Motor neuron (in vitro differentiated cells): ENCODE results near the gene CHAMP1. TPM values are rescaled to one million over a fixed set of nuclear protein-coding genes. Genes with fewer than 3 reads are reported as not detected.
"Not testable (repeated sequence)": the region's sequence is repeated elsewhere in the genome, so short reads cannot be mapped to it uniquely, and the experiment has no call there.

ENCODE experiments used
- ATAC-seq, 8 experiments: fragments of 200-7000 bp; cut with Tn5 transposase; replicated peaks in 6 of 8; 2 replicates each; pipeline ENCODE4 v1.8.0; 2021; ENCODE audit warnings: mild to moderate bottlenecking in 8 of 8, moderate library complexity in 8 of 8
- H3K27ac ChIP-seq, 2 donors: fragments of 250-450 bp; sonication (Bioruptor Pico); 2 replicates each; pipeline ENCODE4 v1.9.0; 2021; ENCODE audit warnings: antibody characterized with exemption in 2 of 2, mild to moderate bottlenecking in 2 of 2, moderate library complexity in 1 of 2
- H3K4me1 ChIP-seq, 2 donors: fragments of 250-450 bp; sonication (Bioruptor Pico); replicated peaks in 1 of 2; 2 replicates each; pipeline ENCODE4 v1.6.1; 2021; ENCODE audit warnings: antibody characterized with exemption in 2 of 2, mild to moderate bottlenecking in 2 of 2, moderate library complexity in 1 of 2
- H3K4me3 ChIP-seq, 5 donors: fragments of 250-450 bp; sonication (Bioruptor Pico); 2 replicates each; pipeline ENCODE4 v1.9.0; 2021; ENCODE audit warnings: antibody characterized with exemption in 5 of 5, mild to moderate bottlenecking in 5 of 5, moderate library complexity in 4 of 5
- WGBS, 10 experiments: fragments of 450-650 bp; shearing (Covaris generic); methylation state at CpG; one replicate each; pipeline ENCODE4 v1.0.0; 2022; 5-methylcytosine and 5-hydroxymethylcytosine counted together
- in situ Hi-C, 9 experiments: fragments of 400-800 bp; cut with MboI; loops; one replicate each; pipeline ENCODE4 v1.15.0; 2021; ENCODE audit warnings: low sequenced_read_pairs in 9 of 9, low pct_unique_long_range_greater_than_20kb in 2 of 9; ENCODE audit not compliant: unreplicated experiment in 9 of 9
- total RNA-seq, 8 experiments: library from RNA; unstranded; fragments of 300-600 nt; gene quantifications; 2 replicates each; pipeline versions ENCODE4 v1.2.3 to v1.2.4, GENCODE V29; 2022

CHAMP1 gene
- total RNA-seq, 8 experiments from 2014 or later, result 6.3 to 39.2 (median 11.6) TPM

DNA sequence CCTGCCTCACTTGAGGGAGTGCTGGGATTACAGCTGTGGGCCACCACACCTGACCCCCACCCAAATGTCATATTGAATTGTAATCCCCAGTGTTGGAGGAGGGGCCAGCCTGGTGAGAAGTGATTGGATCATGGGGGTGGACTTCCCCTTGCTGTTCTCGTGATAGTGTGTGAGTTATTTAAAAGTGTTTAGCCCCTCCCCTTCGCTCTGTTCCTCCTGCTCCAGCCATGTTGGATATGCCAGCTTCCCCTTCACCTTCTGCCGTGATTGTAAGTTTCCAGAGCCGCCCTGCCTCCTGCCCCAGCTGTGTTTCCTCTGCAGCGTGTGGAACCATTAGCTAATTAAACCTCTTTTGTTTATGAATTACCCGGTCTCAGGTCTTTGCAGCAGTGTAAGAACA, 13.7 kb downstream of the CHAMP1 start:
- no peak for ATAC-seq

DNA sequence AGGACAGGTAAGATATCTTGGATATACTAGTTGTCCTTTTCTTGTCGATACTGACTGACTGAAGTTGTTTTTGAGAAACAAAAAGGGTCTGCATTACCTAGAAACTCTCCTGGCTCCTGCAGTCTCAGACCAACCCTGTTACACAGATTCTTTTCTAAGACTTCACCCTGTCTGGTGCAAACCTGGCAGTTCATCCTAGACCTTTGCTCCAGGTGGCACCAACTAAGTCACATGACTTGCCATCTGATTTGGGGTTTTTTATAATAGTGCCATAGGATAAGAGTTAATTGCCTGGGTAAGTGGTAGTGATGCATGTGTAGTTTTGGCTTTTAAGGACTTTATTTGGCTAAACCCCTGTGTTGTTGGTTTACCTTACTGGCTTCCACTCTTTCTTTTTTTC, 14.3 kb downstream of the CHAMP1 start:
- in situ Hi-C loops, result no loop called here
- Histone ChIP-seq H3K27ac (no peak overlapping the region), H3K4me3 (no peak overlapping the region), H3K4me1 (peaks cover 0 to 3% of the 10 kb centered on the region in 2 donors)
- 60 to 100% methylated on average over 1 of the region's 1 CpG; no CpG with 5 or more reads in 8 of the 10 experiments for WGBS, 10 experiments
- ATAC-seq, result no peak

More for the DNA sequence above, 13.7 kb downstream of the CHAMP1 start:
- 60 to 87% (median 74%) methylated on average over 2 to 6 of the region's 6 CpGs; no CpG with 5 or more reads in 4 of the 10 experiments for WGBS, 10 experiments
- in situ Hi-C loops, result no loop called here
- Histone ChIP-seq H3K4me3 (no peak overlapping the region), H3K4me1 (peaks cover 0 to 3% of the 10 kb centered on the region in 2 donors), H3K27ac (no peak overlapping the region)

DNA sequence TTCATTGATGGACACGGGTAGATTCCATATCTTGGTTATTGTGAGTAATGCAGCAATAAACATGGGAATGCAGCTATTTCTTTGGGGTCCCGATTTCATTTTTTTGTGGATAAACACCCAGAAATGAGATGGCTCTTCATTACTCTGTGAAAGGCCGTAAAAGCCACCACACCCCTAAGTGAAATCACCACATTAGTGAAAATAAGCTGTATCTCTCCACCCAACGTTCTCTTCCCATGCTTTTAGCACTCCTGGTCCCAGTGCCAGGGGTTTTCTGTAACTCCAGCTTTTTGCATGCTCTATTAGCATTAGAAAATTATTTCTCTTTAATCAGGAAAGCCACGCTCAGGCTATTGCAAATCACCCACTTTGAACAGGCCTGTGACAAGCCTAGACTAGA, 15.8 kb downstream of the CHAMP1 start:
- ATAC-seq, result peak in 2 of 8 experiments; percentile 49 to 92
- no peak overlapping the region for H3K4me3 ChIP-seq
- no peak overlapping the region for H3K27ac ChIP-seq
- in situ Hi-C loops, result no loop called here
- H3K4me1 ChIP-seq, result peaks cover 0 to 3% of the 10 kb centered on the region in 2 donors
- 38 to 100% (median 82%) methylated on average over 1 to 5 of the region's 5 CpGs; no CpG with 5 or more reads in 1 of the 10 experiments for WGBS, 10 experiments

DNA sequence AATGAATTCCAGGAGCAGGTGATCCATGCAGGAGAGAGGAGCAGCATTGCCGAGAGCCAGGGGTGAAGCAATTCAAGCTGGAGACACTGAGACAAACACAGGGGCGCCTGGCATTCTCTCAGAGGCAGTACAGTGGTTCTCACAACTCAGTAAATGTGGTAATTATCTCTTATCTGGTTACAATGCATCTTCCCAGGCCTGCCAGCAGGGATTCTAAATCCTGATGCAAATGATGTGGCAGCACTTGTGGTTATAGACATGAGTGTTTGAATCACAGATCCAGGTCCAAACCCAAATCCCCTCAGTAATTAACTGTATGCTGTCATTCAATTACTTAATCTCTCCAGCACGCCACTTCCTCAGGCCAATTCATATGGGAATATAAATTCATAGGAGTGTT, 19.6 kb downstream of the CHAMP1 start:
- H3K27ac ChIP-seq, H3K4me1 ChIP-seq, in situ Hi-C loops, H3K4me3 ChIP-seq, ATAC-seq: not testable (repeated sequence)
- 50 to 100% (median 90%) methylated on average over 1 to 2 of the region's 3 CpGs for WGBS, 10 experiments

DNA sequence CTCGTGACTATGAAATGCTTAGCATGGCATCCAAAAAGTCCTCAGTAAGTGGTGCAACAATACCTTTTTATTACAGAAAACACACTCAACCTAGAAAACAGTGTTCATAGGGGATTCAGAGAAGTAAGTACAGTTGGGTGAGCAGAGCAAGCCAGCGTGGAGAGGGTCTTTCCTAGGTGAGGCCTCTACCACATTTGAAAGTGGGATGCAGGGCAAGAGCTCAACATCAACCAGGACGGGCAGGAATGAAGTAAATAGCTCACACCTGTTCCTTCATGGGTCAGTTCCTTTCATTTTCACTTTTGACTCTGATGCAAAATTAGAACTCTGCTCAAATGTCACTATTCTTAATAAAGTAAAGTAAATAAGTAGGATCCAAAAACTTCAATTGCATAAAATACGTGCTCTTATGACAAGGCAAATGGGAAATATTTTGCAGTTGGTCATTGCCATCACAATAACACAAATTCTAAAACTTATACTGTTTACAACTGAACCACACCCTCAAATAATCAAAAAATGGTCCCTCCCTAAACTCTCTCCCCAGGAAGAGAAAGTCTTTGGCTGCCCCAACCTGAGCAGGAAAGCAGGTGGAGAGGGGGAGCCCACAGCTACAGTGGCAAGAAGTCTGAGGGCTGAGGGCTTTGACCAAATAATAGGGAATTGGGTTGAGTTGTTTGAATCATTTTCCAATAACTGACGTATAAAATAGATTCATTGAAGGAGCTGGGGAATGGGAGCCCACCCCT, 20.2 kb downstream of the CHAMP1 start:
- WGBS, 10 experiments, result 30 to 86% (median 66%) methylated on average over 2 to 4 of the region's 5 CpGs; no CpG with 5 or more reads in 1 of the 10 experiments

DNA sequence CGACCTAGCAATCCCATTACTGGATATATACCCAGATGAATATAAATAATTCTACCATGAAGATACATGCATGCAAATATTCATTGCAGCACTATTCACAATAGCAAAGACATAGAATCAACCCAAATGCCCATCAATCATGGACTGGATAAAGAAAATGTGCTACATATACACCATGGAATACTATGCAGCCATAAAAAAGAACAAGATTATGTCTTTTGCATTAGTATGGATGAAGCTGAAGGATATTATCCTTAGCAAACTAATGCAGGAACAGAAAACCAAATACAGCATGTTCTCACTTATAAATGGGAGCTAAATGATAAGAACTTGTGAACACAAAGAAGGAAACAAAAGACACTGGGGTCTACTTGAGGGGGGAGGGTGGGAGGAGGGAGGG, 22.2 kb downstream of the CHAMP1 start:
- H3K4me1 ChIP-seq, ATAC-seq, H3K27ac ChIP-seq, H3K4me3 ChIP-seq, in situ Hi-C loops: not testable (repeated sequence)
- 38 to 100% (median 82%) methylated on average over 1 of the region's 1 CpG; no CpG with 5 or more reads in 2 of the 10 experiments for WGBS, 10 experiments

More for the DNA sequence above, 20.2 kb downstream of the CHAMP1 start:
- no peaks in the 10 kb centered on the region for H3K4me1 ChIP-seq
- no peak overlapping the region for H3K27ac ChIP-seq
- no peak overlapping the region for H3K4me3 ChIP-seq
- no peak for ATAC-seq
- in situ Hi-C loops, result no loop called here

DNA sequence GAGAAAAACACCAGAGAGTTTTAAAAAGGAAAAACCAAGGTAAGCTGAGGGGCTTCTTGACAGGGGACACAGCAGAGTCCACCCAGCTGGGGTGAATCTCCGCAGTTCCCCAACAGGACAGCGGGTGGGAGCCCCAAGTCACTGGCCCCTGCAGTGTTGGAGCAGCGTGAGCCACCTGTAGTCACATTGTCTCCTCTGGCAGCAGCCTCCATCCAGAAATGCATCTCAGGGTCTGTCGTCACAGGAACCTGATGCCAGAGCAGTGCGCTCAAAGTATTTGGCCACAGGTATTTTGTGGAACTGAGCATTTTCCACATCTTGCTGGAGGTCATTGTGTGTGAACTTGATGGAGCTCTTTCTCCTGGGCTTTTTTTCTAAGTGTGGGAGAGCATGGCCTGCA, 24.7 kb downstream of the CHAMP1 start:
- WGBS, 10 experiments, result 80 to 100% (median 90%) methylated on average over 1 to 5 of the region's 5 CpGs; no CpG with 5 or more reads in 4 of the 10 experiments
- no peak for ATAC-seq
- Histone ChIP-seq H3K4me3 (no peak overlapping the region), H3K4me1 (no peaks in the 10 kb centered on the region), H3K27ac (no peak overlapping the region)
- in situ Hi-C loops, result no loop called here

DNA sequence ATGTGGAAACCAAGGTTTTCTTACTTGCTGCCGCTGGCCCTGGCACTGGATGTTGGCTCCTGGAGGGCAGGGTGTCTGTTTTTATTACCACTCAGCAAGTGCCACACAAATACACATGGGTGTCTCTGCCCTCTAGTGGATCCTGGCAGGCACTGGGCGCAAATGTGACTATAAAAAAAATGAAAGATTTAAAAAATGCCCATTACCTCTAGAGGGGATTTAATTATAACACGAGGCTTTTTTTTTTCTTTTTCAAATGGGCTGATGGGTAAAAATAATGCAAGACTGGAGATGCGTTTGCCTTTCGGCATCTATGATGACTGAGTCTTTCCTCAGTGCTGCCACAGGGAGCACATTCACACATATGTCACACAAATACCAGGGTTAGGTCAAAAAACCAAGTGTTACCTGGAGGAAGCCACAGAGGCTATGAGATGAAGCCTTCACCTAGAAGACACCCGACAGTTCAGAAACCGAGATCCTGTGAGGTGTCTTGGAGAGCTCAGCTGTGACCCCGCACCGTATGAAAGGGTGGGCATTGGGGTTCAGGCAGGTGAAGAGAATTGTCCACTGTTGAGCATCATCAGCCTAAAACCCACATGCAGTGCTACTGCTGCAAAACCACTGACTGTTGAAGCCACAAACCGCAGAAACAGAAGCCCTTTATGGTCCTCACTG, 25.7 kb downstream of the CHAMP1 start:
- no peaks in the 10 kb centered on the region for H3K4me1 ChIP-seq
- 0 to 95% (median 71%) methylated on average over 2 to 9 of the region's 10 CpGs for WGBS, 10 experiments
- no peak overlapping the region for H3K4me3 ChIP-seq
- ATAC-seq, result peak in 3 of 8 experiments; percentile 18 to 66 (median 36)
- no peak overlapping the region for H3K27ac ChIP-seq
- in situ Hi-C loops, result no loop called here

DNA sequence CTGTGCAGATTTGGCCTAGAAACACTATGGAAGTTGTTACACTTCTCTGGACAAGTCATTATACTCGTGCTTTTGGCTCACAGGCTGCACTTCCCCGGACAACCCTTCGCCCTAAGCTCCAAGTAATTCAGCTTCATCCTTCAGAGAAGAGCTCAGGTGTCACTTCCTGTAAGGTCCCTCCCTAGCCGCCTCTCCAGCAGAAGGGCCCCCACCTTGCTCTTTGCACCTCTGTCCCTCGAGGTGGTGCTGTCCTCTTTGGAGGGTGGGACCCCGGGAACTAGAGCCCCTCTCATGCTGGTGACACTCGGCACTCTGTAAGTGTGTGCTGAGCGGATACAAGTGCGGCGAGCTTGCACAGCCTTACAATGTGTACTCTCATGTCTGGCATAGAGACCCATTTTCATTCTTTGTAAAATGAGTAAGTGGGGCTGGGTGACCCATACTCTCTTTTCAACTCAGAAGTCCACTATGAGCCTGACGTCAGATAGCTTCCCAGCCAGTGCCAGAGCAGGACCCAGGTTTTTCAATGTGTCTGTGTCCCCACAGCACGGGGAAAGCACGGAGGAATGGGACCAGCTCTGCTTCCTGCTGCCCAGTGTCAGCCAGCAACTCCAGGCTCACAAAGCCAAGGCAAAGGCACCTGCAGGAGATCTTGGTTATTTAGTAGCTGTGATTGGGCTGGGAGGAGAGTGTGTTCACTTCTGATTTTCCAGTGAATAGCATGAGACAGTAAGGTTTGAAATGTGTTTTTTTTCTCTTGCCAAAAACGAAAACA, 26.9 kb downstream of the CHAMP1 start:
- no peaks in the 10 kb centered on the region for H3K4me1 ChIP-seq
- H3K4me3 ChIP-seq, result no peak overlapping the region
- in situ Hi-C loops, result no loop called here
- H3K27ac ChIP-seq, result no peak overlapping the region
- 0 to 78% (median 67%) methylated on average over 1 to 10 of the region's 14 CpGs; no CpG with 5 or more reads in 1 of the 10 experiments for WGBS, 10 experiments
- ATAC-seq, result no peak

DNA sequence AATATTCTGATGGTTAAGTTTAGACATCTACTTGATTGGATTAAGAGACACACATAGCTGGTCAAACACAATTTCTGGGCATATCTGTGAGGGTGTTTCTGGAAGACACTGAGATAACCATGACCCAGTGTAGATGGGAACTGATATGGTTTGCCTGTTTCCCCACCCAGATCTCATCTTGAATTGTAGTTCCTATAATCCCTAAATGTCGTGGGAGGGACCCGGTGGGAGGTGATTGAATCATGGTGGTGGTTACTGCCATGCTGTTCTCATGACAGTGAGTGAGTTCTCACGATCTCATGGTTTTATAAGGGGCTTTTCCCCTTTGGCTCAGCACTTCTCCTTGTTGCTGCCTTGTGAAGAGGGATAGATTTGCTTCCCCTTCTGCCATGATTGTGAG, 33.0 kb downstream of the CHAMP1 start:
- H3K4me1 ChIP-seq, H3K4me3 ChIP-seq, in situ Hi-C loops, ATAC-seq, H3K27ac ChIP-seq: not testable (repeated sequence)
- 70% methylated on average over 2 of the region's 3 CpGs; no CpG with 5 or more reads in 9 of the 10 experiments for WGBS, 10 experiments

DNA sequence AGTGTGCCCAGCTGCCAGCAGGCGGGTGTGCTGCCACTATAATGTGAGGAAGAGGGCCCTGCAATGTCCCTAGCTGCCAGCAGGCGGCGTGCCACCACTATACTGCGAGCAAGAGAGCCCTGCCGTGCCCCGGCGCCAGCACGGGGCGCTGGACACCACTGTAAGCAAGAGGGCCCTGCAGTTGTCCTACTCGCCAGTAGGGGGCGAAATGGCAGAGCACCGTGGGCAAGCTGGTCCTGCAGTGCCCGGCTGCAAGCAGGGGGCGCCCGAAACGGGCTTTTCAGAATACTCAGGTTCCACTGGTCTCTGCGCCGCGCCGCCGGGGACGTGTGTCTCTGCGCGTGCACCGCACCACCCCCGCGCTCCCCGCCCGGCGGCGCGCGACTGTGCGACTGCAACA, 38.5 kb downstream of the CHAMP1 start:
- ATAC-seq, H3K4me3 ChIP-seq, in situ Hi-C loops, H3K4me1 ChIP-seq, H3K27ac ChIP-seq: not testable (repeated sequence)
- no CpG with 5 or more reads among the region's 34 CpGs for WGBS, 10 experiments

DNA sequence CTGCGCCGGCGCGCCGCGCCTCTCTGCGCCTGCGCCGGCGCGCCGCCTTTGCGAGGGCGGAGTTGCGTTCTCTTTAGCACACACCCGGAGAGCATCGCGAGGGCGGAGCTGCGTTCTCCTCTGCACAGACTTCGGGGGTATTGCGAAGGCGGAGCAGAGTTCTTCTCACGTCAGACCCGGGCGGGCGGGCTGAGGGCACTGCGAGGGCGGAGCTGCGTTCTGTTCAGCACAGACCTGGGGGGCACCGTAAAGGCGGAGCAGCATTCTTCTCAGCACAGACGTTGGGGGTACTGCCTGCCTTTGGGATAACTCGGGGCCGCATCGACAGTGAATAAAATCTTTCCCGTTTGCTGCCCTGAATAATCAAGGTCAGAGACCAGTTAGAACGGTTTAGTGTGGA, 39.1 kb downstream of the CHAMP1 start:
- in situ Hi-C loops, ATAC-seq, H3K27ac ChIP-seq, H3K4me1 ChIP-seq, H3K4me3 ChIP-seq: not testable (repeated sequence)
- WGBS, 10 experiments, result no CpG with 5 or more reads among the region's 38 CpGs
